ENCODE results near the gene FHIP1A. TPM values are rescaled to one million over a fixed set of nuclear protein-coding genes. Genes with fewer than 3 reads are reported as not detected.

The FHIP1A gene
- total RNA-seq, 4 donors from 2014 or later = 40.8 to 52.9 (median 44.5) TPM

DNA sequence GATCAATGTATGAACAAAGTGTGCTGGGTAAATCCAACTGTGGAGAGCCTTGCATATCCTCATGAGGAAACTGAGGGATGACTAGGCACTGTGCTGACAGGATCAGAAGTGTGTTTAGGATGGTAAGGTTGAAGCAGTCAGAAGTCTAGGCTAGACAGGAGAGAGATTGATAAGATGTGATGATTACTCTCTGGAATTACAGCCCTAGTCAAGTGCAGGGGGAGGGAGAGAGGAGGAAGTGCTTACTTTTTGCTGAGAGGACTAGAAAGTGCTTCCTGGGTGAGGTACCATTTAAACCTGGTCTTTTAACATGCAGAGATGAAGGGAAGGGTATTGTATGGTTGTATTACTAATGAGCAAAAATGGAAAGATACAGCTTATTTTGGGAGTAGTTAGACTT, 23.7 kb downstream of the FHIP1A start:
- DNase-seq = no peak
- Histone ChIP-seq H3K4me1 (peaks cover 0 to under 1% (median 0%) of the 10 kb centered on the region in 4 donors), H3K27me3 (no peaks in the 10 kb centered on the region), H3K27ac (no peak overlapping the region), H3K4me3 (no peak overlapping the region), H3K9me3 (no peaks in the 10 kb centered on the region), H3K36me3 (no peaks in the 10 kb centered on the region)
- TF ChIP-seq POLR2AphosphoS5 (IDR thresholded peaks at IDR 0.05) (no peak), POLR2A (IDR thresholded peaks at IDR 0.05) (no peak), EP300 (IDR thresholded peaks at IDR 0.05; ENCODE audit: low read depth) (no peak)
- TF ChIP-seq, protein P1, sequence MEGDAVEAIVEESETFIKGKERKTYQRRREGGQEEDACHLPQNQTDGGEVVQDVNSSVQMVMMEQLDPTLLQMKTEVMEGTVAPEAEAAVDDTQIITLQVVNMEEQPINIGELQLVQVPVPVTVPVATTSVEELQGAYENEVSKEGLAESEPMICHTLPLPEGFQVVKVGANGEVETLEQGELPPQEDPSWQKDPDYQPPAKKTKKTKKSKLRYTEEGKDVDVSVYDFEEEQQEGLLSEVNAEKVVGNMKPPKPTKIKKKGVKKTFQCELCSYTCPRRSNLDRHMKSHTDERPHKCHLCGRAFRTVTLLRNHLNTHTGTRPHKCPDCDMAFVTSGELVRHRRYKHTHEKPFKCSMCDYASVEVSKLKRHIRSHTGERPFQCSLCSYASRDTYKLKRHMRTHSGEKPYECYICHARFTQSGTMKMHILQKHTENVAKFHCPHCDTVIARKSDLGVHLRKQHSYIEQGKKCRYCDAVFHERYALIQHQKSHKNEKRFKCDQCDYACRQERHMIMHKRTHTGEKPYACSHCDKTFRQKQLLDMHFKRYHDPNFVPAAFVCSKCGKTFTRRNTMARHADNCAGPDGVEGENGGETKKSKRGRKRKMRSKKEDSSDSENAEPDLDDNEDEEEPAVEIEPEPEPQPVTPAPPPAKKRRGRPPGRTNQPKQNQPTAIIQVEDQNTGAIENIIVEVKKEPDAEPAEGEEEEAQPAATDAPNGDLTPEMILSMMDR (IDR thresholded peaks at IDR 0.05) = no peak
- in situ Hi-C loops (cut with MboI; ENCODE audit: low pct_ligation_motif_present in 1 of 4, low pct_unique_long_range_greater_than_20kb in 1 of 4, low sequenced_read_pairs in 3 of 4) = no loop called here
- intact Hi-C loops (cut with DNase I; ENCODE audit: low total_unique reads) = no loop called here

DNA sequence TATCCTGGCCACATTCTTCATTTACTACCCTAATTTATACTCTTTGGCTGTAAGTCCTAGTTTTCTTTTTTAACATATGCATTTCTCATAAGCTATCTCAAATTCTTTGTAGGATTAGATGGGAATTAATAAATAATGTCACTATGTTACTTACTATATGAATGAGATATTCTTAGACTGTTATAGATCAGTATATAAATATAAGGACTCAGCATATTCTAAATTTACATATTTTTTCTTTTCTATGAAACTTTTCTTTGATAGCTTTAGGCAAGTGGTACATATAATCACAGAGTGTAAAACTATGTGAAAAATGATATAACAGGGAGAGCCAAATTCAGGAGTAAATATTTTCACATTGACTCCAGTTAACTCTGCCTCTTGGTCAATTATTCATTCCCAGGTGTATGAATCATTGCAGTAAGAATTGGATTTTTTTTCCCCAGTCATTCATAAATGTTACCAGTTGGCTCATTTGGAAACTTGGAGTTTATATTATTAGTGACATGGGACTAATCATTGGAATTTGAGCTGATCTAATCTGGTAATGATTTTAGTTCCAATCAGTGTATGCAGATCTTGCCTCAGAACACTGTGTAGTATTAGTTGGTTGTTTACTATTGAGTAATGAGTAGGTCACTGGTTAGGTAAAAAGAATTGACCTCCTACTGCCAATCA, 25.3 kb downstream of the FHIP1A start:
- H3K27ac ChIP-seq = no peak overlapping the region
- intact Hi-C loops (cut with DNase I; ENCODE audit: low total_unique reads) (no loop called here), in situ Hi-C loops (cut with MboI; ENCODE audit: low pct_ligation_motif_present in 1 of 4, low pct_unique_long_range_greater_than_20kb in 1 of 4, low sequenced_read_pairs in 3 of 4) (no loop called here)
- no peaks in the 10 kb centered on the region for H3K9me3 ChIP-seq
- TF ChIP-seq EP300 (IDR thresholded peaks at IDR 0.05; ENCODE audit: low read depth) (no peak), POLR2A (IDR thresholded peaks at IDR 0.05) (no peak), POLR2AphosphoS5 (IDR thresholded peaks at IDR 0.05) (no peak)
- TF ChIP-seq, protein P1 (IDR thresholded peaks at IDR 0.05) = no peak
- H3K27me3 ChIP-seq = no peaks in the 10 kb centered on the region
- H3K4me1 ChIP-seq = no peaks in the 10 kb centered on the region
- H3K36me3 ChIP-seq = no peaks in the 10 kb centered on the region
- H3K4me3 ChIP-seq = no peak overlapping the region
- no peak for DNase-seq

DNA sequence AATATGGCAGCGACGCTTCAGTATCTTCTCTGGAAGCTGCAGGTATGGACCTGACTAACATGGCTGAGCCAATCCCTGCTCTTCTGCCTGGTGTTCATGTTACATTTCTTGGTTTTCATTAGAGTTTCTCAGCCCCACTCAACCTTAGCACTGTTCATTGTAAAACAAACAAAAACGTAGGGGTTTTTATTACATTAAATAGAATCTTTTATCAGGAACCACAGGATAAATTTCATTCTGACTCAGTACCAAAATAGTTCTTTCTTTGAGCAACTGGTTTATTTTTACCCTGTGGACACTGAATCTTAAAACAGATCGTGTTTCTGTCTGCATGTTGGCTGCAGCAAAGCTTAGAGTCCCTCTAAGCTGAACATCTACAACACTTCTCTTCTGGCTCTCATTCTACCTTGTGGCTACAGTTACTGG, 27.1 kb downstream of the FHIP1A start:
- Histone ChIP-seq H3K4me3 (no peak overlapping the region), H3K36me3 (no peaks in the 10 kb centered on the region), H3K9me3 (no peaks in the 10 kb centered on the region), H3K27me3 (no peaks in the 10 kb centered on the region), H3K27ac (no peak overlapping the region), H3K4me1 (no peaks in the 10 kb centered on the region)
- no peak for DNase-seq
- 58 to 63% methylated on average over 4 of the region's 4 CpGs for WGBS, 2 donors (ENCODE audit: low coverage in 1 of 2)
- intact Hi-C loops (cut with DNase I; ENCODE audit: low total_unique reads) (no loop called here), in situ Hi-C loops (cut with MboI; ENCODE audit: low pct_ligation_motif_present in 1 of 4, low pct_unique_long_range_greater_than_20kb in 1 of 4, low sequenced_read_pairs in 3 of 4) (no loop called here)
- TF ChIP-seq, protein P1 (IDR thresholded peaks at IDR 0.05) = no peak
- TF ChIP-seq POLR2AphosphoS5 (IDR thresholded peaks at IDR 0.05) = no peak
- TF ChIP-seq EP300 (IDR thresholded peaks at IDR 0.05; ENCODE audit: low read depth) = no peak
- TF ChIP-seq POLR2A (IDR thresholded peaks at IDR 0.05) = no peak

DNA sequence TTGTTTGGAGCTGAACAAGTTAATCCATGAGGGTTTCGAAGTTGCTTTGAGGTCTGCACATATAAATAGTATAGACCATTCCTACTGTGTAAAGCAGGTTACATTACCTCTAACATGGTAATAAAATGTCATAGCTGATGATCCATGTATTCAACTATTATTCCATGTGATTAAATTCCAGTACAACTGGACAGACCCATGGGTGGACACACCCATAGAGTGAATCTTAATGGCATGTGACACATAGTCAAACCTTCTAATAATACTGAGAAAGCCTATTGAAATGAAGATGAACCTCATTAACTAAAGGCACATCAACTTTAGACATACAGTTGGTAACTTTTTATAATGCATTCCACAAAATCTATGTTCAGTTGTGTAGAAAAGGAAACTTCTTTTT, 28.5 kb downstream of the FHIP1A start:
- H3K27me3 ChIP-seq = no peaks in the 10 kb centered on the region
- intact Hi-C loops (cut with DNase I; ENCODE audit: low total_unique reads) (no loop called here), in situ Hi-C loops (cut with MboI; ENCODE audit: low pct_ligation_motif_present in 1 of 4, low pct_unique_long_range_greater_than_20kb in 1 of 4, low sequenced_read_pairs in 3 of 4) (no loop called here)
- H3K27ac ChIP-seq = no peak overlapping the region
- no peak for TF ChIP-seq POLR2A (IDR thresholded peaks at IDR 0.05)
- TF ChIP-seq, protein P1 (IDR thresholded peaks at IDR 0.05) = no peak
- no peak for DNase-seq
- no peak overlapping the region for H3K4me3 ChIP-seq
- 64 to 75% methylated on average over 1 of the region's 1 CpG for WGBS, 2 donors (ENCODE audit: low coverage in 1 of 2)
- H3K4me1 ChIP-seq = no peaks in the 10 kb centered on the region
- no peaks in the 10 kb centered on the region for H3K9me3 ChIP-seq
- H3K36me3 ChIP-seq = no peaks in the 10 kb centered on the region
